ENCODE measurements around the gene MCCD1.
A peak's percentile ranks its signal among the peaks of the same experiment; 100 is the strongest.
"Not testable (repeated sequence)": the region's sequence is repeated elsewhere in the genome, so short reads cannot be mapped to it uniquely, and the experiment has no call there.

MCCD1 gene

GRCh38 chr6:31489086-31489485 lies 39.7 kb upstream of the MCCD1 start:
- Histone ChIP-seq H2AFZ (ENCODE audit: low read length) (no peak overlapping the region), H3K4me2 (ENCODE audit: low read depth, low read length, poor library complexity, severe bottlenecking) (no peak overlapping the region), H3K4me1 (ENCODE audit: insufficient read depth, low read length, poor library complexity, severe bottlenecking) (peaks cover 25% of the 10 kb centered on the region), H3K27me3 (ENCODE audit: insufficient read depth, low read length, poor library complexity, severe bottlenecking) (no peaks in the 10 kb centered on the region), H3K4me3 (ENCODE audit: low read length, poor library complexity, severe bottlenecking) (no peak overlapping the region), H4K20me1 (ENCODE audit: insufficient read depth, low read length, poor library complexity, severe bottlenecking) (no peaks in the 10 kb centered on the region), H3K9me3 (ENCODE audit: insufficient read depth, low read depth, low read length) (no peaks in the 10 kb centered on the region), H3K36me3 (ENCODE audit: insufficient read depth, low read length) (no peaks in the 10 kb centered on the region), H3K79me2 (ENCODE audit: insufficient read depth, low read length) (peaks cover 8% of the 10 kb centered on the region), H3F3A (ENCODE audit: low read depth) (no peaks in the 10 kb centered on the region), H3K9me2 (replicated peaks; ENCODE audit: low read depth, low read length) (no peaks in the 10 kb centered on the region), H3K9ac (ENCODE audit: low read depth, low read length, poor library complexity, severe bottlenecking) (no peak overlapping the region)
- TF ChIP-seq, protein P1, sequence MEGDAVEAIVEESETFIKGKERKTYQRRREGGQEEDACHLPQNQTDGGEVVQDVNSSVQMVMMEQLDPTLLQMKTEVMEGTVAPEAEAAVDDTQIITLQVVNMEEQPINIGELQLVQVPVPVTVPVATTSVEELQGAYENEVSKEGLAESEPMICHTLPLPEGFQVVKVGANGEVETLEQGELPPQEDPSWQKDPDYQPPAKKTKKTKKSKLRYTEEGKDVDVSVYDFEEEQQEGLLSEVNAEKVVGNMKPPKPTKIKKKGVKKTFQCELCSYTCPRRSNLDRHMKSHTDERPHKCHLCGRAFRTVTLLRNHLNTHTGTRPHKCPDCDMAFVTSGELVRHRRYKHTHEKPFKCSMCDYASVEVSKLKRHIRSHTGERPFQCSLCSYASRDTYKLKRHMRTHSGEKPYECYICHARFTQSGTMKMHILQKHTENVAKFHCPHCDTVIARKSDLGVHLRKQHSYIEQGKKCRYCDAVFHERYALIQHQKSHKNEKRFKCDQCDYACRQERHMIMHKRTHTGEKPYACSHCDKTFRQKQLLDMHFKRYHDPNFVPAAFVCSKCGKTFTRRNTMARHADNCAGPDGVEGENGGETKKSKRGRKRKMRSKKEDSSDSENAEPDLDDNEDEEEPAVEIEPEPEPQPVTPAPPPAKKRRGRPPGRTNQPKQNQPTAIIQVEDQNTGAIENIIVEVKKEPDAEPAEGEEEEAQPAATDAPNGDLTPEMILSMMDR (conservative IDR thresholded peaks at IDR 0.05; ENCODE audit: low read length): no peak
- no peak for TF ChIP-seq EZH2phosphoT487 (IDR thresholded peaks at IDR 0.05; ENCODE audit: borderline replicate concordance)

- Histone ChIP-seq H3K9me3 (ENCODE audit: insufficient read depth, low read depth, low read length) (no peaks in the 10 kb centered on the region), H3K4me3 (ENCODE audit: low read length, poor library complexity, severe bottlenecking) (no peak overlapping the region), H3K36me3 (ENCODE audit: insufficient read depth, low read length) (no peaks in the 10 kb centered on the region), H2AFZ (ENCODE audit: low read length) (no peak overlapping the region), H3F3A (ENCODE audit: low read depth) (no peaks in the 10 kb centered on the region), H3K4me2 (ENCODE audit: low read depth, low read length, poor library complexity, severe bottlenecking) (peak overlapping the region; percentile 93), H3K9ac (ENCODE audit: low read depth, low read length, poor library complexity, severe bottlenecking) (peak overlapping the region; percentile 56), H4K20me1 (ENCODE audit: insufficient read depth, low read length, poor library complexity, severe bottlenecking) (no peaks in the 10 kb centered on the region), H3K79me2 (ENCODE audit: insufficient read depth, low read length) (peaks cover 19% of the 10 kb centered on the region), H3K27me3 (ENCODE audit: insufficient read depth, low read length, poor library complexity, severe bottlenecking) (no peaks in the 10 kb centered on the region), H3K4me1 (ENCODE audit: insufficient read depth, low read length, poor library complexity, severe bottlenecking) (peaks cover 27% of the 10 kb centered on the region), H3K9me2 (replicated peaks; ENCODE audit: low read depth, low read length) (no peaks in the 10 kb centered on the region)
- TF ChIP-seq EZH2phosphoT487 (IDR thresholded peaks at IDR 0.05; ENCODE audit: borderline replicate concordance): no peak
- TF ChIP-seq, protein P1 (conservative IDR thresholded peaks at IDR 0.05; ENCODE audit: low read length): no peak
Measured at GRCh38 chr6:31490115-31490873, 38.5 kb upstream of the MCCD1 start.

DNA sequence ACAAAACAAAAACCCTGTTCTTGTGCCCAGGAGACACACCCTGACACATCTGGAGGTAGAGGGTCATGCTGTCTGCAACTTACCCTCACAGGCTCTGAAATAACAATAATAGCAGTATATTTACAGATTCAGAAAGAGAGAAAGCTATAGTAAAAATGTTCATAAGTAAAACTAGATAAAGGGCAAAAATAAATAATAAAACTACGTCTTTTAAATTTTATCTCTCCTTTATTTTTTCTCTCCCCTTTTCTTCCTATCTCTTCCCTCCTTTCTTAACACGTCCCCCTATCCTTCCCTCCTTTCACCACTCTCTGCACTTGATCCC lies 35.2 kb upstream of the MCCD1 start:
- peak overlapping the region; percentile 94 for H3K4me3 ChIP-seq (ENCODE audit: low read length, poor library complexity, severe bottlenecking)
- H4K20me1 ChIP-seq (ENCODE audit: insufficient read depth, low read length, poor library complexity, severe bottlenecking); H3K27me3 ChIP-seq (ENCODE audit: insufficient read depth, low read length, poor library complexity, severe bottlenecking); H3K9me3 ChIP-seq (ENCODE audit: insufficient read depth, low read depth, low read length); H3F3A ChIP-seq (ENCODE audit: low read depth); H3K9me2 ChIP-seq (replicated peaks; ENCODE audit: low read depth, low read length); H2AFZ ChIP-seq (ENCODE audit: low read length); H3K36me3 ChIP-seq (ENCODE audit: insufficient read depth, low read length): not testable (repeated sequence)
- H3K4me2 ChIP-seq (ENCODE audit: low read depth, low read length, poor library complexity, severe bottlenecking): peak overlapping the region; percentile 93
- H3K4me1 ChIP-seq (ENCODE audit: insufficient read depth, low read length, poor library complexity, severe bottlenecking): peaks cover 42% of the 10 kb centered on the region
- peak overlapping the region; percentile 94 for H3K9ac ChIP-seq (ENCODE audit: low read depth, low read length, poor library complexity, severe bottlenecking)
- H3K79me2 ChIP-seq (ENCODE audit: insufficient read depth, low read length): peaks cover 40% of the 10 kb centered on the region

Data from Loucy (cell line).